HCT116 (cell line): Measurements from ENCODE around the gene RUNX2. TPM values are rescaled to one million over a fixed set of nuclear protein-coding genes. Genes with fewer than 3 reads are reported as not detected.

Experiments used
- ATAC-seq: fragments of 200-7000 bp; cut with Tn5 transposase; 2 replicates; pipeline ENCODE4 v1.9.1; 2020; ENCODE audit warnings: mild to moderate bottlenecking, moderate library complexity
- BruUV-seq: library from RNA; stranded (reverse); fragments of 400-500 nt; replicated peaks from 2 replicates; lab custom pipeline; 2021; lab: Mats Ljungman, UMichigan
- CTCF ChIA-PET: fragments of 300-600 bp; sonication (Branson Sonifier 250); formaldehyde crosslinking; loops from one replicate; lab custom pipeline; 2021; ENCODE audit warnings: antibody characterized with exemption; lab: Charles Lee
- POLR2A ChIA-PET: fragments of 300-600, 350-600 bp; sonication (Branson Sonifier 250); formaldehyde crosslinking; loops from one replicate; lab custom pipeline; 2021; ENCODE audit warnings: antibody characterized with exemption; lab: Charles Lee
- RAD21 ChIA-PET, 2 experiments: fragments of 300-600 bp; sonication (Branson Sonifier 250); formaldehyde crosslinking; loops; one replicate each; lab custom pipeline; 2023; ENCODE audit warnings: low total read pairs in 2 of 2; ENCODE audit not compliant: uncharacterized antibody in 2 of 2, unreplicated experiment in 2 of 2, low non-redundant PET in 1 of 2; lab: Charles Lee
- DNase-seq: peaks from one replicate; pipeline ENCODE4 v3.0.0-alpha.2; 2010; ENCODE audit warnings: low read depth, low spot score
- H2AFZ ChIP-seq: fragments of 200-600 bp; shearing (Covaris generic), sonication (generic); 2 replicates; pipeline ENCODE4 v1.6.1; 2017; ENCODE audit warnings: low read depth, mixed run types, mixed read lengths, antibody characterized with exemption, low read length; ENCODE audit not compliant: poor library complexity, severe bottlenecking
- H3K27ac ChIP-seq: 2 replicates; pipeline ENCODE4 v1.5.1; 2012; ENCODE audit warnings: low read depth, low read length
- H3K27me3 ChIP-seq: fragments of 200-600 bp; sonication (generic); 2 replicates; pipeline ENCODE4 v1.6.1; 2016; ENCODE audit warnings: mixed run types, low read length, mixed read lengths; ENCODE audit not compliant: insufficient read depth
- H3K36me3 ChIP-seq, 2 experiments: fragments of 200-500 bp in 1 of 2; fragments of 200-600 bp in 1 of 2; sonication (Bioruptor generic) in 1 of 2; sonication (generic) in 1 of 2; 2 replicates each; pipeline versions ENCODE4 v1.5.1 to v1.6.1; 2014 to 2016; ENCODE audit warnings: low read length in 2 of 2, inconsistent platforms in 1 of 2, mixed read lengths in 1 of 2, mixed run types in 1 of 2; ENCODE audit not compliant: insufficient read depth in 2 of 2, control insufficient read depth in 1 of 2
- H3K4me1 ChIP-seq, 2 experiments: fragments of 200-600 bp in 1 of 2; sonication (generic) in 1 of 2; 2 replicates each; pipeline versions ENCODE4 v1.5.1 to v1.6.1; 2012 to 2017; ENCODE audit warnings: low read length in 2 of 2, inconsistent platforms in 1 of 2, mild to moderate bottlenecking in 1 of 2, mixed read lengths in 1 of 2, mixed run types in 1 of 2, moderate library complexity in 1 of 2; ENCODE audit not compliant: insufficient read depth in 2 of 2, control insufficient read depth in 1 of 2
- H3K4me2 ChIP-seq: fragments of 200-600 bp; sonication (generic); 2 replicates; pipeline ENCODE4 v1.6.1; 2017; ENCODE audit warnings: mixed run types, low read length, mixed read lengths
- H3K4me3 ChIP-seq, 2 experiments: fragments of 200-600 bp in 1 of 2; sonication (generic) in 1 of 2; replicated peaks in 1 of 2; 2 replicates each; pipeline ENCODE4 v1.5.1; 2011 to 2016; ENCODE audit warnings: low read length in 2 of 2, control low read depth in 1 of 2, low read depth in 1 of 2, mild to moderate bottlenecking in 1 of 2, mixed read lengths in 1 of 2, mixed run types in 1 of 2
- H3K79me2 ChIP-seq: fragments of 200-600 bp; sonication (generic); 2 replicates; pipeline ENCODE4 v1.6.1; 2017; ENCODE audit warnings: mild to moderate bottlenecking, mixed run types, low read length, moderate library complexity, mixed read lengths; ENCODE audit not compliant: insufficient read depth
- H3K9ac ChIP-seq: fragments of 200-600 bp; sonication (generic); 2 replicates; pipeline ENCODE4 v1.6.1; 2016; ENCODE audit warnings: low read length, mixed read lengths
- H3K9me2 ChIP-seq: fragments of 200-600 bp; sonication (generic), shearing (Covaris generic); 2 replicates; pipeline ENCODE4 v1.6.1; 2017; ENCODE audit warnings: mixed run types, mild to moderate bottlenecking, moderate library complexity; ENCODE audit not compliant: insufficient read depth
- H3K9me3 ChIP-seq, 2 experiments: fragments of 200-500 bp in 1 of 2; fragments of 200-600 bp in 1 of 2; sonication (Bioruptor generic) in 1 of 2; sonication (generic) in 1 of 2; 2 replicates each; pipeline ENCODE4 v1.6.1; 2014 to 2017; ENCODE audit warnings: low read length in 2 of 2, mixed read lengths in 2 of 2, inconsistent platforms in 1 of 2, low read depth in 1 of 2, mild to moderate bottlenecking in 1 of 2, mixed run types in 1 of 2, moderate library complexity in 1 of 2; ENCODE audit not compliant: control insufficient read depth in 1 of 2, insufficient read depth in 1 of 2
- H4K20me1 ChIP-seq: fragments of 200-600 bp; sonication (generic), shearing (Covaris generic); 2 replicates; pipeline ENCODE4 v1.6.1; 2017; ENCODE audit warnings: mixed run types, mild to moderate bottlenecking, moderate library complexity; ENCODE audit not compliant: insufficient read depth
- CBX3 ChIP-seq: IDR thresholded peaks from 2 replicates; pipeline ENCODE4 v1.6.1; 2012; ENCODE audit warnings: low read depth
- CEBPB ChIP-seq: IDR thresholded peaks from 2 replicates; pipeline ENCODE4 v1.6.1; 2012; ENCODE audit warnings: low read depth
- EGR1 ChIP-seq: IDR thresholded peaks from 2 replicates; pipeline ENCODE4 v1.6.1; 2012; ENCODE audit warnings: low read depth
- EZH2 ChIP-seq: fragments of 200-600 bp; sonication (generic); IDR thresholded peaks from 2 replicates; pipeline ENCODE4 v1.6.1; 2017; ENCODE audit warnings: antibody characterized with exemption, mixed run types
- EZH2phosphoT487 ChIP-seq: fragments of 200-600 bp; IDR thresholded peaks from 2 replicates; pipeline ENCODE4 v1.6.1; 2018; ENCODE audit warnings: antibody characterized with exemption, borderline replicate concordance
- FOSL1 ChIP-seq: IDR thresholded peaks from 2 replicates; pipeline ENCODE4 v1.6.1; 2012; ENCODE audit warnings: low read depth
- JUND ChIP-seq: IDR thresholded peaks from 2 replicates; pipeline ENCODE4 v1.6.1; 2012
- MAX ChIP-seq: IDR thresholded peaks from 2 replicates; pipeline ENCODE4 v1.6.1; 2012
- POLR2A ChIP-seq: IDR thresholded peaks from 2 replicates; pipeline ENCODE4 v1.7.0; 2011; ENCODE audit warnings: borderline replicate concordance; ENCODE audit not compliant: insufficient read depth, insufficient read length; ENCODE audit errors: extremely low read depth
- RAD21 ChIP-seq: IDR thresholded peaks from 2 replicates; pipeline ENCODE4 v1.6.1; 2012; ENCODE audit warnings: low read depth, mild to moderate bottlenecking
- REST ChIP-seq: IDR thresholded peaks from 2 replicates; pipeline ENCODE4 v1.6.1; 2012; ENCODE audit warnings: low read depth
- SIN3A ChIP-seq: IDR thresholded peaks from 2 replicates; pipeline ENCODE4 v1.6.1; 2012; ENCODE audit warnings: low read depth
- SP1 ChIP-seq: IDR thresholded peaks from 2 replicates; pipeline ENCODE4 v1.6.1; 2012; ENCODE audit warnings: low read depth
- SRF ChIP-seq: IDR thresholded peaks from 2 replicates; pipeline ENCODE4 v1.6.1; 2012; ENCODE audit warnings: low read depth
- TCF7L2 ChIP-seq: IDR thresholded peaks from 2 replicates; pipeline ENCODE4 v1.7.0; 2011; ENCODE audit warnings: borderline replicate concordance, inconsistent platforms; ENCODE audit not compliant: insufficient read depth, insufficient read length; ENCODE audit errors: extremely low read depth
- YY1 ChIP-seq: IDR thresholded peaks from 2 replicates; pipeline ENCODE4 v1.6.1; 2011; ENCODE audit warnings: low read length, low read depth, moderate library complexity, mild to moderate bottlenecking; ENCODE audit not compliant: insufficient replicate concordance; ENCODE audit errors: extremely low read depth
- ZNF274 ChIP-seq: fragments of 200-500 bp; sonication (Bioruptor generic); IDR thresholded peaks from 2 replicates; pipeline ENCODE4 v1.6.1; 2014; ENCODE audit warnings: mild to moderate bottlenecking, low read depth, low read length, inconsistent platforms
- intact Hi-C: fragments of 100-400 bp; cut with micrococcal nuclease; formaldehyde crosslinking; loops from 2 replicates; pipeline ENCODE4 v1.10.0; 2022
- total RNA-seq: library from RNA; stranded (reverse); gene quantifications from one replicate; pipeline ENCODE4 v1.2.1, GENCODE V29; 2021; ENCODE audit not compliant: unreplicated experiment
- TF ChIP-seq, protein P1 (sequence below): IDR thresholded peaks from 2 replicates; pipeline ENCODE4 v1.6.1; 2011; ENCODE audit warnings: mild to moderate bottlenecking, low read length, moderate library complexity; ENCODE audit not compliant: insufficient replicate concordance; ENCODE audit errors: extremely low read depth
- TF ChIP-seq, protein P2 (sequence below): IDR thresholded peaks from 2 replicates; pipeline ENCODE4 v1.6.1; 2012

Gene RUNX2
- total RNA-seq, 1 experiment from 2014 or later: 1.1 TPM

- Histone ChIP-seq H3K4me2 (peak overlapping the region; percentile 73), H3K9me2 (no peaks in the 10 kb centered on the region), H2AFZ (no peak overlapping the region), H3K9ac (peak overlapping the region; percentile 33), H3K79me2 (no peaks in the 10 kb centered on the region), H3K4me3 (peak overlapping the region in 1 of 2 experiments; percentile 23; a peak in 2 of 4 replicates), H3K27me3 (peaks cover 27% of the 10 kb centered on the region; the same call in 1 of the 2 replicates), H3K27ac (peak overlapping the region; percentile 28; the same call in 1 of the 2 replicates), H4K20me1 (no peaks in the 10 kb centered on the region), H3K36me3 (no peaks in the 10 kb centered on the region), H3K4me1 (peaks cover 18 to 58% of the 10 kb centered on the region in 2 experiments), H3K9me3 (no peaks in the 10 kb centered on the region)
- CTCF ChIA-PET: no interaction called here
- BruUV-seq: no TSS peak
- DNase-seq: peak; percentile 94
- ATAC-seq: peak; percentile 94
- RAD21 ChIA-PET: interaction anchor here in 1 of 2 experiments (1.1 kb wide), 1 partner anchor 59 kb away, joined by 3 read pairs; no protein-coding TSS in a partner anchor
- POLR2A ChIA-PET: no interaction called here
- intact Hi-C loops: no loop called here
- TF ChIP-seq TCF7L2: peak; percentile 89
- peak; percentile 86 for TF ChIP-seq SP1
- TF ChIP-seq POLR2A: no peak
- TF ChIP-seq SRF: no peak
- TF ChIP-seq, protein P1, sequence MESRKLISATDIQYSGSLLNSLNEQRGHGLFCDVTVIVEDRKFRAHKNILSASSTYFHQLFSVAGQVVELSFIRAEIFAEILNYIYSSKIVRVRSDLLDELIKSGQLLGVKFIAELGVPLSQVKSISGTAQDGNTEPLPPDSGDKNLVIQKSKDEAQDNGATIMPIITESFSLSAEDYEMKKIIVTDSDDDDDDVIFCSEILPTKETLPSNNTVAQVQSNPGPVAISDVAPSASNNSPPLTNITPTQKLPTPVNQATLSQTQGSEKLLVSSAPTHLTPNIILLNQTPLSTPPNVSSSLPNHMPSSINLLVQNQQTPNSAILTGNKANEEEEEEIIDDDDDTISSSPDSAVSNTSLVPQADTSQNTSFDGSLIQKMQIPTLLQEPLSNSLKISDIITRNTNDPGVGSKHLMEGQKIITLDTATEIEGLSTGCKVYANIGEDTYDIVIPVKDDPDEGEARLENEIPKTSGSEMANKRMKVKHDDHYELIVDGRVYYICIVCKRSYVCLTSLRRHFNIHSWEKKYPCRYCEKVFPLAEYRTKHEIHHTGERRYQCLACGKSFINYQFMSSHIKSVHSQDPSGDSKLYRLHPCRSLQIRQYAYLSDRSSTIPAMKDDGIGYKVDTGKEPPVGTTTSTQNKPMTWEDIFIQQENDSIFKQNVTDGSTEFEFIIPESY: peak; percentile 64
- peak; percentile 65 for TF ChIP-seq MAX
- TF ChIP-seq RAD21: peak; percentile 29; the same call in 1 of the 2 replicates
- no peak for TF ChIP-seq EZH2phosphoT487
- no peak for TF ChIP-seq EZH2
- peak; percentile 90 for TF ChIP-seq FOSL1
- TF ChIP-seq EGR1: no peak
- peak; percentile 60; the same call in 1 of the 2 replicates for TF ChIP-seq SIN3A
- no peak for TF ChIP-seq ZNF274
- no peak for TF ChIP-seq REST
- TF ChIP-seq JUND: peak; percentile 94
- TF ChIP-seq, protein P2, sequence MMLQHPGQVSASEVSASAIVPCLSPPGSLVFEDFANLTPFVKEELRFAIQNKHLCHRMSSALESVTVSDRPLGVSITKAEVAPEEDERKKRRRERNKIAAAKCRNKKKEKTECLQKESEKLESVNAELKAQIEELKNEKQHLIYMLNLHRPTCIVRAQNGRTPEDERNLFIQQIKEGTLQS: 0 out of 2 replicates have a peak, but pooled peaks have one; percentile 29
- peak; percentile 22 for TF ChIP-seq YY1
- peak; percentile 78; the same call in 1 of the 2 replicates for TF ChIP-seq CBX3
- TF ChIP-seq CEBPB: peak; percentile 82
Measured at GRCh38 chr6:45655745-45656476, 327.8 kb downstream of the RUNX2 start.
